Breast epithelium (tissue), 3 donors: ENCODE measurements around the gene SORCS3.
"Not testable (repeated sequence)": the region's sequence is repeated elsewhere in the genome, so short reads cannot be mapped to it uniquely, and the experiment has no call there.

ENCODE experiments used
- POLR2AphosphoS5 ChIP-seq, 3 donors: sonication (generic); formaldehyde crosslinking; IDR thresholded peaks; one replicate each; pipeline ENCODE4 v1.6.1; 2017; ENCODE audit warnings: antibody characterized with exemption in 3 of 3
- TF ChIP-seq, protein P1 (sequence below), 3 donors: fragments of 450-650 bp; IDR thresholded peaks; one replicate each; pipeline ENCODE4 v1.5.1; 2016 to 2017; ENCODE audit warnings: antibody characterized with exemption in 3 of 3, mild to moderate bottlenecking in 3 of 3, moderate library complexity in 3 of 3

DNA sequence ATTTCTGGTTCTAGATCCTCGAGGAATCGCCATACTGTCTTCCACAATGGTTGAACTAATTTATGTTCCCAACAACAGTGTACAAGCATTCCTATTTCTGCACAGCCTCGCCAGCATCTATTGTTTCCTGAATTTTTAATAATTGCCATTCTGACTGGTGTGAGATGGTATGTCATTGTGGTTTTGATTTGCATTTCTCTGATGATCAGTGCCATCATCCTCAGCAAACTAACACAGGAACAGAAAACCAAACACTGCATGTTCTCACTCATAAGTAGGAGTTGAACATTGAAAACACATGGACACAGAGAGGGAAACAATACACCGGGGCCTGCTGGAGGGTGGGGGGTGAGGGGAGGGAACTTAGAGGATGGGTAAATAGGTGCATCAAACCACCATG is 62.2 kb downstream of the SORCS3 start:
- TF ChIP-seq, protein P1, sequence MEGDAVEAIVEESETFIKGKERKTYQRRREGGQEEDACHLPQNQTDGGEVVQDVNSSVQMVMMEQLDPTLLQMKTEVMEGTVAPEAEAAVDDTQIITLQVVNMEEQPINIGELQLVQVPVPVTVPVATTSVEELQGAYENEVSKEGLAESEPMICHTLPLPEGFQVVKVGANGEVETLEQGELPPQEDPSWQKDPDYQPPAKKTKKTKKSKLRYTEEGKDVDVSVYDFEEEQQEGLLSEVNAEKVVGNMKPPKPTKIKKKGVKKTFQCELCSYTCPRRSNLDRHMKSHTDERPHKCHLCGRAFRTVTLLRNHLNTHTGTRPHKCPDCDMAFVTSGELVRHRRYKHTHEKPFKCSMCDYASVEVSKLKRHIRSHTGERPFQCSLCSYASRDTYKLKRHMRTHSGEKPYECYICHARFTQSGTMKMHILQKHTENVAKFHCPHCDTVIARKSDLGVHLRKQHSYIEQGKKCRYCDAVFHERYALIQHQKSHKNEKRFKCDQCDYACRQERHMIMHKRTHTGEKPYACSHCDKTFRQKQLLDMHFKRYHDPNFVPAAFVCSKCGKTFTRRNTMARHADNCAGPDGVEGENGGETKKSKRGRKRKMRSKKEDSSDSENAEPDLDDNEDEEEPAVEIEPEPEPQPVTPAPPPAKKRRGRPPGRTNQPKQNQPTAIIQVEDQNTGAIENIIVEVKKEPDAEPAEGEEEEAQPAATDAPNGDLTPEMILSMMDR (IDR thresholded peaks at IDR 0.05) = not testable (repeated sequence)
- not testable (repeated sequence) for TF ChIP-seq POLR2AphosphoS5 (IDR thresholded peaks at IDR 0.05)
